Esophagus (tissue), 2 donors: ENCODE data around the gene ELFN2. TPM values are rescaled to one million over a fixed set of nuclear protein-coding genes. Genes with fewer than 3 reads are reported as not detected.

ENCODE experiments used
- H3K27ac ChIP-seq, 2 donors: one replicate each; pipeline ENCODE4 v1.5.1; 2013; ENCODE audit warnings: low read depth in 2 of 2, mild to moderate bottlenecking in 2 of 2, inconsistent platforms in 1 of 2, low read length in 1 of 2, moderate library complexity in 1 of 2
- H3K27me3 ChIP-seq, 2 donors: one replicate each; pipeline ENCODE4 v1.6.1; 2013; ENCODE audit warnings: low read length in 2 of 2, control low read depth in 1 of 2, mild to moderate bottlenecking in 1 of 2; ENCODE audit not compliant: insufficient read depth in 2 of 2, control insufficient read depth in 1 of 2
- H3K36me3 ChIP-seq, 2 donors: one replicate each; pipeline ENCODE4 v1.6.1; 2013; ENCODE audit warnings: low read length in 1 of 2; ENCODE audit not compliant: control insufficient read depth in 2 of 2, insufficient read depth in 2 of 2
- H3K4me1 ChIP-seq, 2 donors: one replicate each; pipeline ENCODE4 v1.6.1; 2013; ENCODE audit warnings: low read length in 1 of 2; ENCODE audit not compliant: control insufficient read depth in 2 of 2, insufficient read depth in 2 of 2
- H3K4me3 ChIP-seq, 2 donors: one replicate each; pipeline ENCODE4 v1.5.1; 2013; ENCODE audit warnings: low read length in 2 of 2, mild to moderate bottlenecking in 2 of 2, low read depth in 1 of 2, moderate library complexity in 1 of 2
- H3K9me3 ChIP-seq, 2 donors: one replicate each; pipeline ENCODE4 v1.6.1; 2013; ENCODE audit warnings: mild to moderate bottlenecking in 2 of 2, low read depth in 1 of 2, low read length in 1 of 2, moderate library complexity in 1 of 2; ENCODE audit not compliant: control insufficient read depth in 2 of 2, insufficient read depth in 1 of 2
- WGBS, 2 donors: extraction: QIAGEN DNeasy Blood & Tissue Kit; methylation state at CpG; one replicate each; pipeline ENCODE4 v1.1.7; 2013; 5-methylcytosine and 5-hydroxymethylcytosine counted together
- polyA plus RNA-seq, 2 donors: library from polyadenylated mRNA; stranded (reverse); fragments of 200-250 nt; gene quantifications; one replicate each; pipeline ENCODE4 v1.2.3, GENCODE V29; 2013
- donor health status: healthy with polysubstance abuse.
- donor health status: Bipolar disorder and iron deficiency.

Gene ELFN2
- polyA plus RNA-seq, 2 donors, result 0.01 to 0.02 TPM

GRCh38 chr22:37416827-37417226, 10.5 kb downstream of the ELFN2 start:
- H3K36me3 ChIP-seq, result no peaks in the 10 kb centered on the region
- peaks cover 3 to 15% of the 10 kb centered on the region in 2 donors for H3K27me3 ChIP-seq
- no peak overlapping the region for H3K4me3 ChIP-seq
- 30 to 32% methylated on average over 13 to 14 of the region's 14 CpGs for WGBS, 2 donors
- no peak overlapping the region for H3K27ac ChIP-seq
- H3K4me1 ChIP-seq, result peaks cover 9 to 18% of the 10 kb centered on the region in 2 donors
- H3K9me3 ChIP-seq, result no peaks in the 10 kb centered on the region

- H3K4me3 ChIP-seq, result no peak overlapping the region
- no peak overlapping the region for H3K27ac ChIP-seq
- H3K4me1 ChIP-seq, result peaks cover 9 to 18% of the 10 kb centered on the region in 2 donors
- WGBS, 2 donors, result 43 to 65% methylated on average over 6 of the region's 6 CpGs
- H3K27me3 ChIP-seq, result peaks cover 3 to 14% of the 10 kb centered on the region in 2 donors
- no peaks in the 10 kb centered on the region for H3K36me3 ChIP-seq
- no peaks in the 10 kb centered on the region for H3K9me3 ChIP-seq
These were observed 10.9 kb downstream of the ELFN2 start for GRCh38 chr22:37416389-37416788.

GRCh38 chr22:37415210-37415609, 12.1 kb downstream of the ELFN2 start:
- Histone ChIP-seq H3K27me3 (peaks cover 3 to 8% of the 10 kb centered on the region in 2 donors), H3K4me1 (peaks cover 9 to 15% of the 10 kb centered on the region in 2 donors), H3K4me3 (no peak overlapping the region), H3K9me3 (no peaks in the 10 kb centered on the region), H3K36me3 (no peaks in the 10 kb centered on the region), H3K27ac (no peak overlapping the region)
- WGBS, 2 donors, result 82 to 87% methylated on average over 8 of the region's 8 CpGs

GRCh38 chr22:37414288-37414687, 13.0 kb downstream of the ELFN2 start:
- 91% methylated on average over 2 of the region's 2 CpGs for WGBS, 2 donors
- H3K36me3 ChIP-seq, result no peaks in the 10 kb centered on the region
- H3K27ac ChIP-seq, result no peak overlapping the region
- H3K4me3 ChIP-seq, result no peak overlapping the region
- H3K4me1 ChIP-seq, result peaks cover under 1 to 10% of the 10 kb centered on the region in 2 donors
- peaks cover 0 to 3% of the 10 kb centered on the region in 2 donors for H3K27me3 ChIP-seq
- no peaks in the 10 kb centered on the region for H3K9me3 ChIP-seq

GRCh38 chr22:37413546-37413945, 13.7 kb downstream of the ELFN2 start:
- Histone ChIP-seq H3K27ac (no peak overlapping the region), H3K9me3 (no peaks in the 10 kb centered on the region), H3K4me3 (no peak overlapping the region), H3K4me1 (peaks cover 0 to 3% of the 10 kb centered on the region in 2 donors), H3K36me3 (no peaks in the 10 kb centered on the region), H3K27me3 (peaks cover 0 to 3% of the 10 kb centered on the region in 2 donors)
- WGBS, 2 donors, result 86 to 88% methylated on average over 4 of the region's 4 CpGs

GRCh38 chr22:37412495-37413250, 14.6 kb downstream of the ELFN2 start:
- Histone ChIP-seq H3K36me3 (no peaks in the 10 kb centered on the region), H3K4me1 (no peaks in the 10 kb centered on the region), H3K9me3 (no peaks in the 10 kb centered on the region), H3K27me3 (peaks cover 0 to 3% of the 10 kb centered on the region in 2 donors), H3K27ac (no peak overlapping the region), H3K4me3 (no peak overlapping the region)
- 61 to 68% methylated on average over 15 to 16 of the region's 16 CpGs for WGBS, 2 donors

- no peaks in the 10 kb centered on the region for H3K36me3 ChIP-seq
- H3K27me3 ChIP-seq, result peaks cover 0 to 3% of the 10 kb centered on the region in 2 donors
These were observed 15.6 kb downstream of the ELFN2 start for GRCh38 chr22:37411655-37412054.

GRCh38 chr22:37410174-37411055, 16.9 kb downstream of the ELFN2 start:
- Histone ChIP-seq H3K27ac (no peak overlapping the region), H3K4me3 (no peak overlapping the region), H3K36me3 (no peaks in the 10 kb centered on the region), H3K4me1 (no peaks in the 10 kb centered on the region), H3K27me3 (no peaks in the 10 kb centered on the region), H3K9me3 (no peaks in the 10 kb centered on the region)
- 56 to 64% methylated on average over 32 of the region's 32 CpGs for WGBS, 2 donors

More at GRCh38 chr22:37411655-37412054, 15.6 kb downstream of the ELFN2 start:
- Histone ChIP-seq H3K9me3 (no peaks in the 10 kb centered on the region), H3K4me1 (no peaks in the 10 kb centered on the region), H3K27ac (no peak overlapping the region), H3K4me3 (no peak overlapping the region)
- WGBS, 2 donors, result 71 to 73% methylated on average over 4 of the region's 4 CpGs

GRCh38 chr22:37409459-37410050, 17.7 kb downstream of the ELFN2 start:
- H3K4me1 ChIP-seq, result no peaks in the 10 kb centered on the region
- no peak overlapping the region for H3K27ac ChIP-seq
- no peak overlapping the region for H3K4me3 ChIP-seq
- 75 to 78% methylated on average over 13 of the region's 13 CpGs for WGBS, 2 donors
- no peaks in the 10 kb centered on the region for H3K36me3 ChIP-seq
- H3K27me3 ChIP-seq, result no peaks in the 10 kb centered on the region
- no peaks in the 10 kb centered on the region for H3K9me3 ChIP-seq
